Measurements from ENCODE around the gene GAN. TPM values are rescaled to one million over a fixed set of nuclear protein-coding genes. Genes with fewer than 3 reads are reported as not detected.
A peak's percentile ranks its signal among the peaks of the same experiment; 100 is the strongest.

Gene GAN
- total RNA-seq, 1 donor from 2014 or later, result 25.5 TPM

- Histone ChIP-seq H3K27ac (no peak overlapping the region), H3K4me2 (no peak overlapping the region), H3K4me3 (no peak overlapping the region), H2AFZ (replicated peaks) (no peak overlapping the region), H3K79me2 (ENCODE audit: low read depth) (no peaks in the 10 kb centered on the region), H4K20me1 (ENCODE audit: low read depth) (no peaks in the 10 kb centered on the region), H3K9me3 (ENCODE audit: low read depth) (no peaks in the 10 kb centered on the region), H3K27me3 (peaks cover 9% of the 10 kb centered on the region), H3F3A (ENCODE audit: low read depth) (no peaks in the 10 kb centered on the region), H3K9ac (no peak overlapping the region), H3K4me1 (peaks cover under 1% of the 10 kb centered on the region), H3K36me3 (no peaks in the 10 kb centered on the region)
- peaks cover 15% of the 10 kb centered on the region for H3K4me1 Mint-ChIP-seq
- DNase-seq (ENCODE audit: low spot score), result no peak
- no peak overlapping the region for H3K27ac Mint-ChIP-seq
- H3K9me3 Mint-ChIP-seq, result no peaks in the 10 kb centered on the region
- H3K4me3 Mint-ChIP-seq, result no peak overlapping the region
- peaks cover 14% of the 10 kb centered on the region for H3K27me3 Mint-ChIP-seq (ENCODE audit: insufficient read depth, low read depth)
- no peaks in the 10 kb centered on the region for H3K36me3 Mint-ChIP-seq
- TF ChIP-seq EZH2 (IDR thresholded peaks at IDR 0.05) (no peak), CTCF (IDR thresholded peaks at IDR 0.05) (no peak), EZH2phosphoT487 (IDR thresholded peaks at IDR 0.05) (no peak)
These were observed 90.9 kb downstream of the GAN start for GRCh38 chr16:81405702-81406113.

GRCh38 chr16:81408409-81408950 lies 93.7 kb downstream of the GAN start:
- H3K4me3 Mint-ChIP-seq, result peak overlapping the region; percentile 6
- no peaks in the 10 kb centered on the region for H4K20me1 ChIP-seq (ENCODE audit: low read depth)
- H3K9me3 Mint-ChIP-seq, result no peaks in the 10 kb centered on the region

GRCh38 chr16:81409016-81409556 lies 94.3 kb downstream of the GAN start:
- no peak overlapping the region for H2AFZ ChIP-seq (replicated peaks)
- Mint-ChIP-seq H3K4me3 (no peak overlapping the region), H3K4me1 (peaks cover 35% of the 10 kb centered on the region)

More at GRCh38 chr16:81408409-81408950, 93.7 kb downstream of the GAN start:
- H3K27ac ChIP-seq, result no peak overlapping the region
- no peaks in the 10 kb centered on the region for H3K79me2 ChIP-seq (ENCODE audit: low read depth)
- Mint-ChIP-seq H3K4me1 (peaks cover 28% of the 10 kb centered on the region), H3K27me3 (ENCODE audit: insufficient read depth, low read depth) (peaks cover 15% of the 10 kb centered on the region), H3K27ac (no peak overlapping the region), H3K36me3 (no peaks in the 10 kb centered on the region)
- no peak overlapping the region for H2AFZ ChIP-seq (replicated peaks)
- no peaks in the 10 kb centered on the region for H3K9me3 ChIP-seq (ENCODE audit: low read depth)
- no peak overlapping the region for H3K4me3 ChIP-seq
- TF ChIP-seq EZH2phosphoT487 (IDR thresholded peaks at IDR 0.05) (no peak), EZH2 (IDR thresholded peaks at IDR 0.05) (no peak), CTCF (IDR thresholded peaks at IDR 0.05) (no peak)
- no peak overlapping the region for H3K9ac ChIP-seq
- no peak for DNase-seq (ENCODE audit: low spot score)
- H3F3A ChIP-seq (ENCODE audit: low read depth), result no peaks in the 10 kb centered on the region
- H3K4me1 ChIP-seq, result peaks cover 8% of the 10 kb centered on the region
- H3K27me3 ChIP-seq, result peaks cover 9% of the 10 kb centered on the region
- no peaks in the 10 kb centered on the region for H3K36me3 ChIP-seq
- no peak overlapping the region for H3K4me2 ChIP-seq

More at GRCh38 chr16:81409016-81409556, 94.3 kb downstream of the GAN start:
- H3K36me3 Mint-ChIP-seq, result no peaks in the 10 kb centered on the region
- H3K4me2 ChIP-seq, result no peak overlapping the region
- peaks cover 8% of the 10 kb centered on the region for H3K4me1 ChIP-seq
- no peaks in the 10 kb centered on the region for H3K79me2 ChIP-seq (ENCODE audit: low read depth)
- H3K9me3 ChIP-seq (ENCODE audit: low read depth), result no peaks in the 10 kb centered on the region
- no peaks in the 10 kb centered on the region for H4K20me1 ChIP-seq (ENCODE audit: low read depth)
- no peaks in the 10 kb centered on the region for H3F3A ChIP-seq (ENCODE audit: low read depth)
- no peak for TF ChIP-seq CTCF (IDR thresholded peaks at IDR 0.05)
- no peak for TF ChIP-seq EZH2phosphoT487 (IDR thresholded peaks at IDR 0.05)
- no peak for TF ChIP-seq EZH2 (IDR thresholded peaks at IDR 0.05)
- H3K27me3 Mint-ChIP-seq (ENCODE audit: insufficient read depth, low read depth), result peaks cover 18% of the 10 kb centered on the region
- no peak for DNase-seq (ENCODE audit: low spot score)
- H3K9ac ChIP-seq, result no peak overlapping the region
- no peak overlapping the region for H3K27ac ChIP-seq
- no peaks in the 10 kb centered on the region for H3K9me3 Mint-ChIP-seq
- H3K36me3 ChIP-seq, result no peaks in the 10 kb centered on the region
- H3K27me3 ChIP-seq, result peaks cover 5% of the 10 kb centered on the region
- H3K4me3 ChIP-seq, result no peak overlapping the region
- H3K27ac Mint-ChIP-seq, result no peak overlapping the region
